Cardiac muscle cell (in vitro differentiated cells and primary cell): Measurements from ENCODE around the gene SRPK1. TPM values are rescaled to one million over a fixed set of nuclear protein-coding genes. Genes with fewer than 3 reads are reported as not detected.
"Not testable (repeated sequence)": the region's sequence is repeated elsewhere in the genome, so short reads cannot be mapped to it uniquely, and the experiment has no call there.

ENCODE experiments used
- DNase-seq, 2 donors: peaks; one replicate each; pipeline versions ENCODE4 v3.0.0 to v3.0.0-alpha.2; 2010 to 2017; ENCODE audit warnings: low read depth in 1 of 2, low spot score in 1 of 2
- H3K27ac ChIP-seq: fragments of 200-600 bp; sonication (generic); 2 replicates; pipeline ENCODE4 v1.5.1; 2016
- H3K27me3 ChIP-seq: fragments of 200-600 bp; sonication (generic); 2 replicates; pipeline ENCODE4 v1.6.0; 2016; ENCODE audit warnings: control low read depth
- H3K36me3 ChIP-seq: fragments of 200-600 bp; sonication (generic); 2 replicates; pipeline ENCODE4 v1.5.1; 2016; ENCODE audit warnings: control low read depth
- H3K4me1 ChIP-seq: fragments of 200-600 bp; sonication (generic); 2 replicates; pipeline ENCODE4 v1.8.1; 2017; ENCODE audit warnings: low read depth, mild to moderate bottlenecking, mixed run types
- H3K4me3 ChIP-seq: fragments of 200-600 bp; sonication (generic); 2 replicates; pipeline ENCODE4 v1.5.1; 2016; ENCODE audit warnings: mild to moderate bottlenecking
- H3K9me3 ChIP-seq: fragments of 200-600 bp; sonication (generic); 2 replicates; pipeline ENCODE4 v1.5.1; 2017; ENCODE audit warnings: low read depth, mild to moderate bottlenecking, control low read depth
- polyA plus RNA-seq: library from polyadenylated mRNA; unstranded; fragments of >200 nt; fragmentation: Nextera tagmentation; extraction: Ambion mirVana; gene quantifications from 2 replicates; pipeline ENCODE4 v1.2.1, GENCODE V29; 2016
- total RNA-seq: library from RNA; depleted of rRNA; stranded (reverse); fragments of >200 nt; gene quantifications from 2 replicates; pipeline ENCODE4 v1.2.3, GENCODE V29; 2016
- TF ChIP-seq, protein P1 (sequence below): IDR thresholded peaks from 2 replicates; pipeline ENCODE4 v1.5.1; 2012; ENCODE audit warnings: low read depth, mild to moderate bottlenecking, low read length

The SRPK1 gene
- total and polyA plus RNA-seq, 2 experiments from 2014 or later = 37.6 to 52.0 TPM

DNA sequence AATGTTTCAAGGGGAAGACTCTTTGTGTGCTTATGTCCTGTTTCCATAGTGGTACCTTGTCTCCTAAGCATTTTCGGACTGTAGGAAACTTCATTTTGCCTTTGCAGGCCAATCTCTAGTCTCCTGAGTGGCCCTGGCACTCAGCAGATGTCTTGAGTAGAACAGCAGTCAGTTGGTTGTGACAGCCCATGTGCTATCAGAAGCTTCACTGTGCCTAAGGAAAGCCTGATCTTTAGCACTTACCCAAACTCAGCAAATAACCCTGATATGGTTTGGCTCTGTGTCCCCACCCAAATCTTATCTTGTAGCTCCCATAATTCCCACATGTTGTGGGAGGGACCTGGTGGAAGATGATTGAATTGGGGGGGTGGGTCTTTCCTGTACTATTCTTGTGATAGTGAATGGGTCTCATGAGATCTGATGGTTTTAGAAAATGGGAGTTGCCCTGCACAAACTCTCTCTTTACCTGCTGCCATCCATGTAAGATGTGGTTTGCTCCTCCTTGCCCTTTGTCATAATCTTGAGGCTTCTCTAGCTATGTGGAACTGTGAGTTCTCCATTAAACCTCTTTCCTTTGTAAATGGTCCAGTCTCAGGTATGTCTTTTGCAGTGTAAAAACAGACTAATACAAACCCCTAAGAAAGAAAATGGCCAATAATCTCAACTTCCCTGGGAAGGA, 15.9 kb upstream of the SRPK1 start:
- Histone ChIP-seq H3K4me1 (no peaks in the 10 kb centered on the region), H3K27ac (no peak overlapping the region), H3K27me3 (no peaks in the 10 kb centered on the region), H3K36me3 (no peaks in the 10 kb centered on the region), H3K4me3 (no peak overlapping the region), H3K9me3 (no peaks in the 10 kb centered on the region)
- no peak for DNase-seq
- TF ChIP-seq, protein P1, sequence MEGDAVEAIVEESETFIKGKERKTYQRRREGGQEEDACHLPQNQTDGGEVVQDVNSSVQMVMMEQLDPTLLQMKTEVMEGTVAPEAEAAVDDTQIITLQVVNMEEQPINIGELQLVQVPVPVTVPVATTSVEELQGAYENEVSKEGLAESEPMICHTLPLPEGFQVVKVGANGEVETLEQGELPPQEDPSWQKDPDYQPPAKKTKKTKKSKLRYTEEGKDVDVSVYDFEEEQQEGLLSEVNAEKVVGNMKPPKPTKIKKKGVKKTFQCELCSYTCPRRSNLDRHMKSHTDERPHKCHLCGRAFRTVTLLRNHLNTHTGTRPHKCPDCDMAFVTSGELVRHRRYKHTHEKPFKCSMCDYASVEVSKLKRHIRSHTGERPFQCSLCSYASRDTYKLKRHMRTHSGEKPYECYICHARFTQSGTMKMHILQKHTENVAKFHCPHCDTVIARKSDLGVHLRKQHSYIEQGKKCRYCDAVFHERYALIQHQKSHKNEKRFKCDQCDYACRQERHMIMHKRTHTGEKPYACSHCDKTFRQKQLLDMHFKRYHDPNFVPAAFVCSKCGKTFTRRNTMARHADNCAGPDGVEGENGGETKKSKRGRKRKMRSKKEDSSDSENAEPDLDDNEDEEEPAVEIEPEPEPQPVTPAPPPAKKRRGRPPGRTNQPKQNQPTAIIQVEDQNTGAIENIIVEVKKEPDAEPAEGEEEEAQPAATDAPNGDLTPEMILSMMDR = no peak

GRCh38 chr6:35935469-35935868, 14.6 kb upstream of the SRPK1 start:
- Histone ChIP-seq H3K27ac (no peak overlapping the region), H3K4me1 (no peaks in the 10 kb centered on the region), H3K27me3 (peaks cover 2% of the 10 kb centered on the region), H3K36me3 (no peaks in the 10 kb centered on the region), H3K9me3 (no peaks in the 10 kb centered on the region), H3K4me3 (no peak overlapping the region)
- no peak for DNase-seq
- TF ChIP-seq, protein P1 = no peak

DNA sequence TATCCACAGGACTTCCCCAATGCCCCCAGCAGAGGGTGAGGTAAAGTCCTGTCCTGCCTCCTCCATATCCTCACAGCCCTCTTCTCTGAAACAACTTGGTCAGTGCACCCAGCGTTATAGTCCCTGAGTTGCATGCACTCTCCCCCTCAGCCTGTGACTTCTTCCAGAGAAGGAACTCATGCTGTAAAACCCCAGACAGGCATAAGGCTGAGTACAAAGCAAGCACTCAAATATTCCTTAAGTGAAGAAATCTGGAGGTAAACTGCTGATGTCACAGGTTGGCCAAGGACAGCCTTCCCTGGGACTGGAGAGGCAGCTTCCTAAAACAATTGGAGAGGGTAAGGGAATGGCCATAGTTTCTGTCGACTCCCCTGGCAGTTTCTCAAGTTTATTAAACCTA, 12.9 kb upstream of the SRPK1 start:
- Histone ChIP-seq H3K36me3 (no peaks in the 10 kb centered on the region), H3K4me1 (no peaks in the 10 kb centered on the region), H3K9me3 (no peaks in the 10 kb centered on the region), H3K4me3 (no peak overlapping the region), H3K27ac (no peak overlapping the region), H3K27me3 (peaks cover 2% of the 10 kb centered on the region)
- no peak for DNase-seq
- TF ChIP-seq, protein P1 = no peak

GRCh38 chr6:35931873-35932272, 11.0 kb upstream of the SRPK1 start:
- H3K27ac ChIP-seq, H3K27me3 ChIP-seq, H3K4me1 ChIP-seq, H3K36me3 ChIP-seq, H3K9me3 ChIP-seq, DNase-seq, H3K4me3 ChIP-seq: not testable (repeated sequence)

DNA sequence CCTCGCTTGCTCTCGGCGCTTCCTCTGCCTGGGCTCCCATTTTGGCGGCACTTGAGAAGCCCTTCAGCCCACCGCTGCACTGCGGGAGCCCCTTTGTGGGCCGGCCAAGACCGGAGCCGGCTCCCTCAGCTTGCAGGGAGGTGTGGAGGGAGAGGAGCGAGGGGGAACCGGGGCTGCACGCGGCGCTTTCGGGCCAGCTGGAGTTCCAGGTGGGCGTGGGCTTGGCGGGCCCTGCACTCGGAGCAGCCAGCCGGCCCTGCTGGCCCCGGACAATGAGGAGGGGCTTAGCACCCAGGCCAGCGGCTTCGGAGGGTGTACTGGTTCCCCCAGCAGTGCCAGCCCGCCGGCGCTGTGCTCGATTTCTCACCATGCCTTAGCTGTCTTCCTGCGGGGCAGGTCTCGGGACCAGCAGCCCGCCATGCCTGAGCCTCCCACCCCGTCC, 10.2 kb upstream of the SRPK1 start:
- Histone ChIP-seq H3K4me1 (no peaks in the 10 kb centered on the region), H3K36me3 (no peaks in the 10 kb centered on the region), H3K9me3 (no peaks in the 10 kb centered on the region), H3K27me3 (peaks cover 2% of the 10 kb centered on the region), H3K4me3 (no peak overlapping the region), H3K27ac (no peak overlapping the region)
- TF ChIP-seq, protein P1 = no peak
- peak in 1 of 2 donors; percentile 19 for DNase-seq

- no peak overlapping the region for H3K27ac ChIP-seq
- no peaks in the 10 kb centered on the region for H3K36me3 ChIP-seq
- DNase-seq = no peak
- peaks cover 2% of the 10 kb centered on the region for H3K27me3 ChIP-seq
- no peaks in the 10 kb centered on the region for H3K9me3 ChIP-seq
- H3K4me1 ChIP-seq = no peaks in the 10 kb centered on the region
- TF ChIP-seq, protein P1 = no peak
- no peak overlapping the region for H3K4me3 ChIP-seq
Measured at GRCh38 chr6:35929601-35930000, 8.7 kb upstream of the SRPK1 start.
